Parathyroid adenoma (tissue), 2 donors: ENCODE measurements around the gene VEGFB.
A peak's percentile ranks its signal among the peaks of the same experiment; 100 is the strongest.

Source experiments
- H2AFZ ChIP-seq: fragments of 300-600 bp; sonication (generic); one replicate; pipeline ENCODE4 v1.7.0; 2017; ENCODE audit warnings: antibody characterized with exemption, mild to moderate bottlenecking
- H3K27ac ChIP-seq: fragments of 300-600 bp; sonication (generic); one replicate; pipeline ENCODE4 v1.7.0; 2017
- H3K27me3 ChIP-seq: fragments of 300-600 bp; sonication (generic); one replicate; pipeline ENCODE4 v1.7.0; 2017; ENCODE audit warnings: low read length; ENCODE audit not compliant: control insufficient read depth, insufficient read depth
- H3K36me3 ChIP-seq: fragments of 300-600 bp; sonication (generic); one replicate; pipeline ENCODE4 v1.7.0; 2017; ENCODE audit warnings: low read length; ENCODE audit not compliant: control insufficient read depth, insufficient read depth
- H3K4me1 ChIP-seq: fragments of 300-600 bp; sonication (generic); one replicate; pipeline ENCODE4 v1.7.0; 2017; ENCODE audit warnings: control low read depth
- H3K4me2 ChIP-seq: fragments of 300-600 bp; sonication (generic); one replicate; pipeline ENCODE4 v1.7.0; 2017; ENCODE audit warnings: low read length
- H3K4me3 ChIP-seq: fragments of 300-600 bp; sonication (generic); one replicate; pipeline ENCODE4 v1.7.0; 2017; ENCODE audit warnings: low read depth, low read length
- H3K79me2 ChIP-seq: fragments of 300-600 bp; sonication (generic); one replicate; pipeline ENCODE4 v1.7.0; 2017; ENCODE audit warnings: control low read depth
- H3K9ac ChIP-seq: fragments of 300-600 bp; sonication (generic); one replicate; pipeline ENCODE4 v1.7.0; 2017; ENCODE audit warnings: mild to moderate bottlenecking
- H3K9me3 ChIP-seq: fragments of 300-600 bp; sonication (generic); one replicate; pipeline ENCODE4 v1.7.0; 2017; ENCODE audit warnings: low read length; ENCODE audit not compliant: control insufficient read depth
- TF ChIP-seq, protein P1 (sequence below): fragments of 300-600 bp; sonication (generic); IDR thresholded peaks from one replicate; pipeline ENCODE4 v1.7.0; 2017; ENCODE audit warnings: antibody characterized with exemption, mild to moderate bottlenecking
- donor health status: primary hyperparathyroidism.

The VEGFB gene

DNA sequence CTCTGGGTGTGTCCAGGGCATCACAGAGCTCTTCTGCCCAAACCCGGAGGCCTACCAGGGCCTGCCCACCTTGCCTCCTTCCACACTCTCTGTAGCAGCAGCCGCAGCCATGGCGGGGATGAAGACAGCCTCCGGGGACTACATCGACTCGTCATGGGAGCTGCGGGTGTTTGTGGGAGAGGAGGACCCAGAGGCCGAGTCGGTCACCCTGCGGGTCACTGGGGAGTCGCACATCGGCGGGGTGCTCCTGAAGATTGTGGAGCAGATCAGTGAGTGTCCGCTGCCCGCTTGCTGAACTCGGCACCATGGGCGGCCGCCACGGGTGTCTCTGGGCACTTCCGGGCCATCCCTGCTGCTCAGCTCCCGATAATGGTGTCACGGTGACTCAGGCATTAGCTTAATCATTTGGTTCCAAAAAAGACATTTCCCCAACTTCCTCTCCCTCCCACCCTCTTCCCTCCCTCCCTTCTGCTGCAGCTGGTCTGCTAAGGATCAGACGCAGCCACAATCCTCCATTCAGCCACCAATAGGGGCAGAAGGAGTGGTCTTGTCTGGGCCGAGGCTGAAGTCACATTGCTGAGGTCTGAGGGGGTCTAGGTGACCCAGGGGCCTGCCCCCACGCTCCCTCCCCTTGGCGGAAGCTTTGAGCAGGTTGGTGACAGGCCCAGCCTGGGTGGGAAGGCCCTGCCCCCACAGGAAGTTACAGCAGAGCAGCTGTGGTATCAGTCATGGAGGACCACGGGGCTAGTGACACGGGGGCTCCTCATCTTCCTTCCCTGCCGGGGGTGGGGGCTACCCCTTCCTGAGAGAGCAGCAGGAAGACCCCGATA is 26.9 kb upstream of the VEGFB start:
- no peak overlapping the region for H3K4me2 ChIP-seq
- no peaks in the 10 kb centered on the region for H3K79me2 ChIP-seq
- H3K4me1 ChIP-seq: peaks cover 4% of the 10 kb centered on the region
- peak overlapping the region; percentile 9 for H3K4me3 ChIP-seq
- peak overlapping the region; percentile 60 for H3K27ac ChIP-seq
- no peak overlapping the region for H3K9ac ChIP-seq
- no peaks in the 10 kb centered on the region for H3K36me3 ChIP-seq
- H3K27me3 ChIP-seq: no peaks in the 10 kb centered on the region
- no peak overlapping the region for H2AFZ ChIP-seq
- H3K9me3 ChIP-seq: no peaks in the 10 kb centered on the region
- TF ChIP-seq, protein P1, sequence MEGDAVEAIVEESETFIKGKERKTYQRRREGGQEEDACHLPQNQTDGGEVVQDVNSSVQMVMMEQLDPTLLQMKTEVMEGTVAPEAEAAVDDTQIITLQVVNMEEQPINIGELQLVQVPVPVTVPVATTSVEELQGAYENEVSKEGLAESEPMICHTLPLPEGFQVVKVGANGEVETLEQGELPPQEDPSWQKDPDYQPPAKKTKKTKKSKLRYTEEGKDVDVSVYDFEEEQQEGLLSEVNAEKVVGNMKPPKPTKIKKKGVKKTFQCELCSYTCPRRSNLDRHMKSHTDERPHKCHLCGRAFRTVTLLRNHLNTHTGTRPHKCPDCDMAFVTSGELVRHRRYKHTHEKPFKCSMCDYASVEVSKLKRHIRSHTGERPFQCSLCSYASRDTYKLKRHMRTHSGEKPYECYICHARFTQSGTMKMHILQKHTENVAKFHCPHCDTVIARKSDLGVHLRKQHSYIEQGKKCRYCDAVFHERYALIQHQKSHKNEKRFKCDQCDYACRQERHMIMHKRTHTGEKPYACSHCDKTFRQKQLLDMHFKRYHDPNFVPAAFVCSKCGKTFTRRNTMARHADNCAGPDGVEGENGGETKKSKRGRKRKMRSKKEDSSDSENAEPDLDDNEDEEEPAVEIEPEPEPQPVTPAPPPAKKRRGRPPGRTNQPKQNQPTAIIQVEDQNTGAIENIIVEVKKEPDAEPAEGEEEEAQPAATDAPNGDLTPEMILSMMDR: no peak

DNA sequence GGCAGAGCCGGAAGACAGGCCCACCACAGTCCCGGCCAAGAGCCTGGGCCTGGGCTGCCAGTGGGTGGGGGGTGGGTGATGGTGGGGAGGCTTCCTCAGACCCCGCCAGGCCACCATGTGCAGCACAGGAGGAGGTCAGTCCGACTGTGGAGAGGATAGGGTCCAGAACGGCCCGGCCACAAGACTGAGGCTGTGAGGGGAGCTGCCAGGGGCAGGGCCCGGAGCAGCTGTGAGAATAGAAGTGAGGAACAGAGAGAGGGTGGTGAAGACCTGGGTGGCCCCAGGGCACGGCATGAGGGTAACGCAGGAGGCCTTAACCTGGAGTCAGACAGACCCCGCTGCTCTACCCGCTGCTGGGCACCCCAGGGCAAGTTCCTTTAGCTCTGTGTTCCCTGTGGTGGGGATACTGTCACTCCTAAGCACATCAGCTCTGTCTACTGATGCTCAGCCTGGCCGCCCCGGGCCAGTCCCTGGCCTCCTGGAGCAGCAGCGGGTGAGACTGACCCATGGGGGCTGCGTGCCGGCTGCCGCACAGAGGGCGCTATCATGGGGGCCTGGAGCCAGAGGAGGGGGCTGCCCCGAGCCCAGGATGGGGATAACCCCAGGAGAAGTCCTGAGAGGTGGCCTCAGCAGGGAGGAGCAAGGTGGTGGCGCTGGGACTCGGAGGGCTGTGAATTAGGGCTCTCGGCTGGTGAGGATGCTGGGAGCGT is 26.1 kb upstream of the VEGFB start:
- no peaks in the 10 kb centered on the region for H3K36me3 ChIP-seq
- TF ChIP-seq, protein P1: no peak
- no peak overlapping the region for H3K4me3 ChIP-seq
- no peak overlapping the region for H3K9ac ChIP-seq
- H2AFZ ChIP-seq: no peak overlapping the region
- no peaks in the 10 kb centered on the region for H3K9me3 ChIP-seq
- peak overlapping the region; percentile 60 for H3K27ac ChIP-seq
- no peaks in the 10 kb centered on the region for H3K79me2 ChIP-seq
- no peak overlapping the region for H3K4me2 ChIP-seq
- H3K4me1 ChIP-seq: peaks cover 4% of the 10 kb centered on the region
- no peaks in the 10 kb centered on the region for H3K27me3 ChIP-seq

DNA sequence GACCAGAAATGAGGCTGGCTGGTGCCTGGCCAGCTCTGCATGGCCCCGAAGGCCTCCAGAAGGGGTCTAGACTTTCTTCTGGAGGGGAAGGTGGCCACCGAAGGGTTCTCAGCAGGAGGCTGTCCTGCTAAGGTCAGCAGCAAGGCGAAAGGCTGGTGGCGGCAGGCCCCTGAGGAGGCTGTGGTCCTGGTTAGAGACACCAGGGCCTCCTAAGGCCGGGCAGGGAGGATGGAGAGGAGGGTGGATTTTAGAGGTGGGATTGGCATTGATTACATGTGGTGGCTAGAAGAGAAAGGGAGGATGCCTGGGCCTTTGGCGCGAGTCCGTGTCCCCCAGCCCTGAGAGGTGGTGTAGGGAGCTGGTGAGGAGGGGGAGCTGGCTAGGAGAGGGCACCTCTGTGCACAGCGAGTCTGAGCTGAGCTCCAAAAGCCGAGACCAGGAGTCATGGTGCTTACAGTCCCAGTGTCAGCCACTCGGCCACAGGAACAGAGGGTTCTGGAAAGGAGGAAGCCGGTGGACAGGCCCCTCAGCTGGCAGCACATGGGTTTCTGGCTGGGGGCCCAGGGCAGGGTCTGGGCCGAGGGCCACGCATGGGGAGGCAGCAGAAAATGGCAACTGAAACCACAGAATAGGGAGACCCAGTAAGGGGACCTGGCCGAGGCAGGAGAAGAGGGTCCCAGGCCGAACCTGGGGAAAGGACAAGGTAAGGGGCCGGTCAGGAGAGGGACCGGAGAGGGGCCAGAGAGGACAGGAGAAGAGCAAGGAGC is 25.4 kb upstream of the VEGFB start:
- Histone ChIP-seq H2AFZ (no peak overlapping the region), H3K9ac (no peak overlapping the region), H3K27ac (no peak overlapping the region), H3K4me3 (no peak overlapping the region), H3K36me3 (no peaks in the 10 kb centered on the region), H3K79me2 (no peaks in the 10 kb centered on the region), H3K9me3 (no peaks in the 10 kb centered on the region), H3K27me3 (no peaks in the 10 kb centered on the region), H3K4me1 (peaks cover 4% of the 10 kb centered on the region), H3K4me2 (no peak overlapping the region)
- TF ChIP-seq, protein P1: no peak

DNA sequence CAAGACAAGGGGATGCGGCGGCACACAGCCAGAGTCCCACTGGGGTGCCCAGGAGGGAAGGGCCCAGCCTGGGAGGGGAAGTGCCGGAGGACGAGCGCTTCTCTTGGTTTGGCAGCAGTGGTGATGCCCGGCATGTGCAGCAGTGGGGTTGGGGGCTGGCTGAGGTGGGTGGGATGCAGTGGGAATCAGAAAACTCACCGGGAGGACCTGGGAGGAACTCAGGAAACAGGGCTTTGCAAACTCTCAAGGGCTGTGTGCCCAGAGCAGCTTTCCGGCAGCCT is 24.9 kb upstream of the VEGFB start:
- TF ChIP-seq, protein P1: no peak
- H3K36me3 ChIP-seq: no peaks in the 10 kb centered on the region
- H3K9me3 ChIP-seq: no peaks in the 10 kb centered on the region
- H3K27me3 ChIP-seq: no peaks in the 10 kb centered on the region
- no peak overlapping the region for H3K4me2 ChIP-seq
- no peak overlapping the region for H3K27ac ChIP-seq
- H3K4me1 ChIP-seq: peaks cover 2% of the 10 kb centered on the region
- no peaks in the 10 kb centered on the region for H3K79me2 ChIP-seq
- H3K4me3 ChIP-seq: no peak overlapping the region
- H2AFZ ChIP-seq: no peak overlapping the region
- H3K9ac ChIP-seq: no peak overlapping the region
